Measurements from ENCODE around the gene OR4D2. TPM values are rescaled to one million over a fixed set of nuclear protein-coding genes. Genes with fewer than 3 reads are reported as not detected.

The OR4D2 gene
- total and polyA plus RNA-seq, 4 donors = not detected

DNA sequence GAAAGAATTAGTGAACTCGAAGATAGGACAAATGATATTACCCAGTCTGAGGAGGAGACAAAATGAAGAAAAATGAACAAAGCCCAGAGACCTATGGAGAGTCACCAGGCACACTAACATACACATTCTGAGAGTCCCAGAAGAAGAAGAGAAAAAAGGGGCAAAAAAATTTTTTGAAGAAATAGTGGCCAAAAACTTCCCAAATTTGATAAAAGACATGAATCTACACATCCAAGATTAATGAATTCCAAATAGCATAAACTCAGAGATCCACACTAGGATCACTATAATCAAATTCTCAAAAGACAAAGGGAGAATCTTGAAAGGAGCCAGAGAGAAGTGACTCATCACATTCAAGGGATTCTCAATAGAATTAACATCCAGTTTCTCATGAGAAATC, 22.0 kb upstream of the OR4D2 start:
- no peaks in the 10 kb centered on the region for H3K4me1 ChIP-seq (ENCODE audit: control insufficient read depth in 4 of 4, insufficient read depth in 4 of 4, low read length in 3 of 4)
- TF ChIP-seq JUND (IDR thresholded peaks at IDR 0.05) = no peak
- no peak for TF ChIP-seq YY1 (IDR thresholded peaks at IDR 0.05)
- TF ChIP-seq EGR1 (IDR thresholded peaks at IDR 0.05; ENCODE audit: low read depth in 2 of 2) = no peak
- TF ChIP-seq, protein P1, sequence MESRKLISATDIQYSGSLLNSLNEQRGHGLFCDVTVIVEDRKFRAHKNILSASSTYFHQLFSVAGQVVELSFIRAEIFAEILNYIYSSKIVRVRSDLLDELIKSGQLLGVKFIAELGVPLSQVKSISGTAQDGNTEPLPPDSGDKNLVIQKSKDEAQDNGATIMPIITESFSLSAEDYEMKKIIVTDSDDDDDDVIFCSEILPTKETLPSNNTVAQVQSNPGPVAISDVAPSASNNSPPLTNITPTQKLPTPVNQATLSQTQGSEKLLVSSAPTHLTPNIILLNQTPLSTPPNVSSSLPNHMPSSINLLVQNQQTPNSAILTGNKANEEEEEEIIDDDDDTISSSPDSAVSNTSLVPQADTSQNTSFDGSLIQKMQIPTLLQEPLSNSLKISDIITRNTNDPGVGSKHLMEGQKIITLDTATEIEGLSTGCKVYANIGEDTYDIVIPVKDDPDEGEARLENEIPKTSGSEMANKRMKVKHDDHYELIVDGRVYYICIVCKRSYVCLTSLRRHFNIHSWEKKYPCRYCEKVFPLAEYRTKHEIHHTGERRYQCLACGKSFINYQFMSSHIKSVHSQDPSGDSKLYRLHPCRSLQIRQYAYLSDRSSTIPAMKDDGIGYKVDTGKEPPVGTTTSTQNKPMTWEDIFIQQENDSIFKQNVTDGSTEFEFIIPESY (IDR thresholded peaks at IDR 0.05) = no peak
- TF ChIP-seq, protein P2, sequence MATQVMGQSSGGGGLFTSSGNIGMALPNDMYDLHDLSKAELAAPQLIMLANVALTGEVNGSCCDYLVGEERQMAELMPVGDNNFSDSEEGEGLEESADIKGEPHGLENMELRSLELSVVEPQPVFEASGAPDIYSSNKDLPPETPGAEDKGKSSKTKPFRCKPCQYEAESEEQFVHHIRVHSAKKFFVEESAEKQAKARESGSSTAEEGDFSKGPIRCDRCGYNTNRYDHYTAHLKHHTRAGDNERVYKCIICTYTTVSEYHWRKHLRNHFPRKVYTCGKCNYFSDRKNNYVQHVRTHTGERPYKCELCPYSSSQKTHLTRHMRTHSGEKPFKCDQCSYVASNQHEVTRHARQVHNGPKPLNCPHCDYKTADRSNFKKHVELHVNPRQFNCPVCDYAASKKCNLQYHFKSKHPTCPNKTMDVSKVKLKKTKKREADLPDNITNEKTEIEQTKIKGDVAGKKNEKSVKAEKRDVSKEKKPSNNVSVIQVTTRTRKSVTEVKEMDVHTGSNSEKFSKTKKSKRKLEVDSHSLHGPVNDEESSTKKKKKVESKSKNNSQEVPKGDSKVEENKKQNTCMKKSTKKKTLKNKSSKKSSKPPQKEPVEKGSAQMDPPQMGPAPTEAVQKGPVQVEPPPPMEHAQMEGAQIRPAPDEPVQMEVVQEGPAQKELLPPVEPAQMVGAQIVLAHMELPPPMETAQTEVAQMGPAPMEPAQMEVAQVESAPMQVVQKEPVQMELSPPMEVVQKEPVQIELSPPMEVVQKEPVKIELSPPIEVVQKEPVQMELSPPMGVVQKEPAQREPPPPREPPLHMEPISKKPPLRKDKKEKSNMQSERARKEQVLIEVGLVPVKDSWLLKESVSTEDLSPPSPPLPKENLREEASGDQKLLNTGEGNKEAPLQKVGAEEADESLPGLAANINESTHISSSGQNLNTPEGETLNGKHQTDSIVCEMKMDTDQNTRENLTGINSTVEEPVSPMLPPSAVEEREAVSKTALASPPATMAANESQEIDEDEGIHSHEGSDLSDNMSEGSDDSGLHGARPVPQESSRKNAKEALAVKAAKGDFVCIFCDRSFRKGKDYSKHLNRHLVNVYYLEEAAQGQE (IDR thresholded peaks at IDR 0.05) = no peak
- TF ChIP-seq, protein P3, sequence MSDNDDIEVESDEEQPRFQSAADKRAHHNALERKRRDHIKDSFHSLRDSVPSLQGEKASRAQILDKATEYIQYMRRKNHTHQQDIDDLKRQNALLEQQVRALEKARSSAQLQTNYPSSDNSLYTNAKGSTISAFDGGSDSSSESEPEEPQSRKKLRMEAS (IDR thresholded peaks at IDR 0.05) = no peak
- TF ChIP-seq FOXA1 (IDR thresholded peaks at IDR 0.05) = no peak
- no peak for TF ChIP-seq HNF4A (conservative IDR thresholded peaks at IDR 0.05)
- TF ChIP-seq RXRA (IDR thresholded peaks at IDR 0.05) = no peak
- TF ChIP-seq FOXA2 (IDR thresholded peaks at IDR 0.05) = no peak
- TF ChIP-seq, protein P4, sequence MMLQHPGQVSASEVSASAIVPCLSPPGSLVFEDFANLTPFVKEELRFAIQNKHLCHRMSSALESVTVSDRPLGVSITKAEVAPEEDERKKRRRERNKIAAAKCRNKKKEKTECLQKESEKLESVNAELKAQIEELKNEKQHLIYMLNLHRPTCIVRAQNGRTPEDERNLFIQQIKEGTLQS (IDR thresholded peaks at IDR 0.05) = no peak
- no peak for TF ChIP-seq NR2F2 (IDR thresholded peaks at IDR 0.05)
- TF ChIP-seq GABPA (IDR thresholded peaks at IDR 0.05 in 1 of 2, conservative IDR thresholded peaks at IDR 0.05 in 1 of 2) = no peak
- TF ChIP-seq TAF1 (conservative IDR thresholded peaks at IDR 0.05) = no peak
- TF ChIP-seq, protein P5, sequence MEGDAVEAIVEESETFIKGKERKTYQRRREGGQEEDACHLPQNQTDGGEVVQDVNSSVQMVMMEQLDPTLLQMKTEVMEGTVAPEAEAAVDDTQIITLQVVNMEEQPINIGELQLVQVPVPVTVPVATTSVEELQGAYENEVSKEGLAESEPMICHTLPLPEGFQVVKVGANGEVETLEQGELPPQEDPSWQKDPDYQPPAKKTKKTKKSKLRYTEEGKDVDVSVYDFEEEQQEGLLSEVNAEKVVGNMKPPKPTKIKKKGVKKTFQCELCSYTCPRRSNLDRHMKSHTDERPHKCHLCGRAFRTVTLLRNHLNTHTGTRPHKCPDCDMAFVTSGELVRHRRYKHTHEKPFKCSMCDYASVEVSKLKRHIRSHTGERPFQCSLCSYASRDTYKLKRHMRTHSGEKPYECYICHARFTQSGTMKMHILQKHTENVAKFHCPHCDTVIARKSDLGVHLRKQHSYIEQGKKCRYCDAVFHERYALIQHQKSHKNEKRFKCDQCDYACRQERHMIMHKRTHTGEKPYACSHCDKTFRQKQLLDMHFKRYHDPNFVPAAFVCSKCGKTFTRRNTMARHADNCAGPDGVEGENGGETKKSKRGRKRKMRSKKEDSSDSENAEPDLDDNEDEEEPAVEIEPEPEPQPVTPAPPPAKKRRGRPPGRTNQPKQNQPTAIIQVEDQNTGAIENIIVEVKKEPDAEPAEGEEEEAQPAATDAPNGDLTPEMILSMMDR (IDR thresholded peaks at IDR 0.05; ENCODE audit: low read depth, low read length, missing input control) = no peak
- no peak for TF ChIP-seq HNF4G (IDR thresholded peaks at IDR 0.05)
- peaks cover 1 to 20% (median 2%) of the 10 kb centered on the region in 4 donors for H3K9me3 ChIP-seq (ENCODE audit: control insufficient read depth in 4 of 4, low read length in 3 of 4)
- DNase-seq (ENCODE audit: low spot score) = no peak
- H3K27ac ChIP-seq (ENCODE audit: low read depth in 1 of 2, low read length in 2 of 2) = no peak overlapping the region
- WGBS = 75% methylated on average over 1 of the region's 1 CpG
- no peaks in the 10 kb centered on the region for H3K27me3 ChIP-seq (ENCODE audit: control insufficient read depth in 4 of 4, insufficient read depth in 4 of 4, low read length in 3 of 4)
- no peak overlapping the region for H3K9ac ChIP-seq (ENCODE audit: low read depth in 1 of 2, low read length in 2 of 2)
- H3K4me3 ChIP-seq (ENCODE audit: low read depth in 1 of 3, low read length in 3 of 3) = no peak overlapping the region
- H3K36me3 ChIP-seq (ENCODE audit: control insufficient read depth in 4 of 4, insufficient read depth in 3 of 4, low read depth in 1 of 4, low read length in 3 of 4) = no peaks in the 10 kb centered on the region

DNA sequence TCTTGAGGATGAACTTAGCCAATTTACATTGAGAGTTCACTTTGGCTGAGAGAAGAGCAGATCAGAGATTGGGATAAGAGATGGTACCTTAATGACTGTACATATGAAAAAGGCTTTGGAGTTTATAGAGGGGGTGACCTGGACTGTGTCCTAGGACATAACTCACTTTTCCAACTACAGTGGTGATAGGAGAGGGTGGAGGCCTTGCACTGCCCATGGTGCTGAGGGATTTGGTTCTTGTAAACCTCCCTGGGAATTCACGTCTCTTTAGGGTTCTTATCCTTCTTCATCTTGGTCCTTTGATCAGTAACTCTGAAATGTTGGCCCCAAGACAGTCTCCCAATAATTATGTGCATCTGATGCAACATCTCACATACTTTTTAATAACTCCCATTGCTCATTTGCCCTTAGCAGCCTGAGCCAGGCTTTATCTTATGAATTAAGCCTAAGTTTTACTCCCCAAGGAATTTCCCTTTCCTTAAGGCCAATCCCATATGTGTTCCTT, 18.8 kb upstream of the OR4D2 start, which contains the start of gene OR4D1:
Gene OR4D1 (plus strand): TSS at position 455 of the 505 bp plus-strand sequence. CDS start 6,770 bp downstream, outside the sequence.
- Histone ChIP-seq H3K36me3 (ENCODE audit: control insufficient read depth in 4 of 4, insufficient read depth in 3 of 4, low read depth in 1 of 4, low read length in 3 of 4) (no peaks in the 10 kb centered on the region), H3K27ac (ENCODE audit: low read depth in 1 of 2, low read length in 2 of 2) (no peak within 1 kb of the TSS), H3K9ac (ENCODE audit: low read depth in 1 of 2, low read length in 2 of 2) (no peak within 1 kb of the TSS), H3K9me3 (ENCODE audit: control insufficient read depth in 4 of 4, low read length in 3 of 4) (peaks cover 1 to 20% (median 2%) of the 10 kb centered on the region in 4 donors), H3K4me3 (ENCODE audit: low read depth in 1 of 3, low read length in 3 of 3) (no peak within 1 kb of the TSS), H3K4me1 (ENCODE audit: control insufficient read depth in 4 of 4, insufficient read depth in 4 of 4, low read length in 3 of 4) (no peaks in the 10 kb centered on the region), H3K27me3 (ENCODE audit: control insufficient read depth in 4 of 4, insufficient read depth in 4 of 4, low read length in 3 of 4) (peaks cover 0 to 4% (median 2%) of the 10 kb centered on the region in 4 donors)
- no peak for DNase-seq (ENCODE audit: low spot score)
- no peak for TF ChIP-seq EGR1 (IDR thresholded peaks at IDR 0.05; ENCODE audit: low read depth in 2 of 2)
- 50% methylated on average over 1 of the region's 1 CpG for WGBS

Measured in liver (tissue), 9 donors.